GM10266 (cell line): Measurements from ENCODE around the gene NELL1.

Experiments used
- DNase-seq: peaks from one replicate; pipeline ENCODE4 v3.0.0; 2012; ENCODE audit errors: extremely low spot score
- CTCF ChIP-seq: IDR thresholded peaks from 2 replicates; pipeline ENCODE4 v1.5.1; 2012; ENCODE audit warnings: mild to moderate bottlenecking, low read depth; ENCODE audit not compliant: control insufficient read depth, insufficient read depth; ENCODE audit errors: missing control alignments

The NELL1 gene

GRCh38 chr11:21346361-21346760 is 677.0 kb downstream of the NELL1 start:
- no peak for DNase-seq
- no peak for TF ChIP-seq CTCF

GRCh38 chr11:21350613-21351012 is 681.2 kb downstream of the NELL1 start:
- no peak for TF ChIP-seq CTCF
- no peak for DNase-seq

GRCh38 chr11:21353425-21353824 is 684.0 kb downstream of the NELL1 start:
- no peak for DNase-seq
- no peak for TF ChIP-seq CTCF

GRCh38 chr11:21364866-21365624 is 695.7 kb downstream of the NELL1 start:
- no peak for TF ChIP-seq CTCF
- no peak for DNase-seq

GRCh38 chr11:21369947-21370346 is 700.6 kb downstream of the NELL1 start:
- TF ChIP-seq CTCF, result no peak
- DNase-seq, result no peak

GRCh38 chr11:21371044-21371443 is 701.7 kb downstream of the NELL1 start:
- no peak for DNase-seq
- no peak for TF ChIP-seq CTCF

GRCh38 chr11:21372672-21373071 is 703.3 kb downstream of the NELL1 start:
- no peak for DNase-seq
- no peak for TF ChIP-seq CTCF
